ENCODE results near the gene NCOA5. TPM values are rescaled to one million over a fixed set of nuclear protein-coding genes. Genes with fewer than 3 reads are reported as not detected.

NCOA5 gene
- total and polyA plus RNA-seq, 9 of the 15 experiments (the other 6 are each of a cell fraction or from before 2014, with no cell fraction given) = 3.9 to 22.8 (median 13.8) TPM

DNA sequence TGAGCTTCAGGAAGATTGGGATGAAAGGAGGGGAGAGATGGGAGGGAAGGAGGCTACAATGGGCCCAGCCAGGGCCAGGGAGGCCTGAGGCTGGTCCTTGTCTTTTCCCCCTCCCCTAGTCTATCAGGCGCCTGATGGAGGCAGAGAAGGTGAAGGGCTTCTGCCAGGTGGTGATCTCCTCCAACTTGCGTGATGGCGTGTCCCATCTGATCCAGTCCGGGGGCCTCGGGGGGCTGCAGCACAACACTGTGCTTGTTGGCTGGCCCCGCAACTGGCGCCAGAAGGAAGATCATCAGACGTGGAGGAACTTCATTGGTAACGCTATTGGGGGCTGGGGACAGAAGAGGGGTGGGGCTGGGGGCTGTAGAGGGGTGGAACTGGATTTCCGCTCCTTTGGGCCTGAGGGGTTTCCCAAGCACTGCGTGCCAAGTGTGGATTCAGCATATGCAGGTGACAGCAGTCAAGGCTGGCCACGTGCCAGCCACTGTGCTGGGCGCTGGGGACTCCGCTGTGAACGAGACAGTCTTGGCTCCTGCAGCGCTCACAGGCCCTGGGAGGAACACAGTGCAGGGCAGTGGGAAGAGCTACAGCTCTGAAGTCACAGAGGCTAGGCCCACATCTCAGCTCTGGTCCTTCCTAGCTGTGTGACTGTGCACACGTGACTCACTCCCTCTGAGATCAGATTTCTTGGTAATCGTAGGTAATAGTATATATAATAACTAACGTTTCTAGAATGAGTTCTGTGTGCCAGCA is 38.0 kb downstream of the NCOA5 start (continued):
- TF ChIP-seq, protein P1, sequence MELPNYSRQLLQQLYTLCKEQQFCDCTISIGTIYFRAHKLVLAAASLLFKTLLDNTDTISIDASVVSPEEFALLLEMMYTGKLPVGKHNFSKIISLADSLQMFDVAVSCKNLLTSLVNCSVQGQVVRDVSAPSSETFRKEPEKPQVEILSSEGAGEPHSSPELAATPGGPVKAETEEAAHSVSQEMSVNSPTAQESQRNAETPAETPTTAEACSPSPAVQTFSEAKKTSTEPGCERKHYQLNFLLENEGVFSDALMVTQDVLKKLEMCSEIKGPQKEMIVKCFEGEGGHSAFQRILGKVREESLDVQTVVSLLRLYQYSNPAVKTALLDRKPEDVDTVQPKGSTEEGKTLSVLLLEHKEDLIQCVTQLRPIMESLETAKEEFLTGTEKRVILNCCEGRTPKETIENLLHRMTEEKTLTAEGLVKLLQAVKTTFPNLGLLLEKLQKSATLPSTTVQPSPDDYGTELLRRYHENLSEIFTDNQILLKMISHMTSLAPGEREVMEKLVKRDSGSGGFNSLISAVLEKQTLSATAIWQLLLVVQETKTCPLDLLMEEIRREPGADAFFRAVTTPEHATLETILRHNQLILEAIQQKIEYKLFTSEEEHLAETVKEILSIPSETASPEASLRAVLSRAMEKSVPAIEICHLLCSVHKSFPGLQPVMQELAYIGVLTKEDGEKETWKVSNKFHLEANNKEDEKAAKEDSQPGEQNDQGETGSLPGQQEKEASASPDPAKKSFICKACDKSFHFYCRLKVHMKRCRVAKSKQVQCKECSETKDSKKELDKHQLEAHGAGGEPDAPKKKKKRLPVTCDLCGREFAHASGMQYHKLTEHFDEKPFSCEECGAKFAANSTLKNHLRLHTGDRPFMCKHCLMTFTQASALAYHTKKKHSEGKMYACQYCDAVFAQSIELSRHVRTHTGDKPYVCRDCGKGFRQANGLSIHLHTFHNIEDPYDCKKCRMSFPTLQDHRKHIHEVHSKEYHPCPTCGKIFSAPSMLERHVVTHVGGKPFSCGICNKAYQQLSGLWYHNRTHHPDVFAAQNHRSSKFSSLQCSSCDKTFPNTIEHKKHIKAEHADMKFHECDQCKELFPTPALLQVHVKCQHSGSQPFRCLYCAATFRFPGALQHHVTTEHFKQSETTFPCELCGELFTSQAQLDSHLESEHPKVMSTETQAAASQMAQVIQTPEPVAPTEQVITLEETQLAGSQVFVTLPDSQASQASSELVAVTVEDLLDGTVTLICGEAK (IDR thresholded peaks at IDR 0.05) = no peak
- TF ChIP-seq, protein P1 (CRISPR knock-in tag; IDR thresholded peaks at IDR 0.05) = no peak
